Stimulated activated CD4-positive, alpha-beta T cell treated with anti-CD3 and anti-CD28 coated beads, Interleukin-2, amount 100 ng/mL, for 4 hours (primary cell): ENCODE results near the gene PANX1.
"Not testable (repeated sequence)": the region's sequence is repeated elsewhere in the genome, so short reads cannot be mapped to it uniquely, and the experiment has no call there.

Source experiments
- DNase-seq: peaks from one replicate; pipeline ENCODE4 v3.0.0-alpha.2; 2020; ENCODE audit warnings: low read depth

The PANX1 gene

GRCh38 chr11:94128746-94129511, at the start of gene PANX1:
PANX1 (plus strand) TSS chr11:94128841; CDS start chr11:94129313, 472 bp downstream.
- peak; percentile 55 for DNase-seq

GRCh38 chr11:94084164-94084563, 44.5 kb upstream of the PANX1 start:
- DNase-seq: no peak

GRCh38 chr11:94088906-94089305, 39.7 kb upstream of the PANX1 start:
- no peak for DNase-seq

- DNase-seq: no peak
These were observed 39.3 kb upstream of the PANX1 start for GRCh38 chr11:94089341-94089740.

DNA sequence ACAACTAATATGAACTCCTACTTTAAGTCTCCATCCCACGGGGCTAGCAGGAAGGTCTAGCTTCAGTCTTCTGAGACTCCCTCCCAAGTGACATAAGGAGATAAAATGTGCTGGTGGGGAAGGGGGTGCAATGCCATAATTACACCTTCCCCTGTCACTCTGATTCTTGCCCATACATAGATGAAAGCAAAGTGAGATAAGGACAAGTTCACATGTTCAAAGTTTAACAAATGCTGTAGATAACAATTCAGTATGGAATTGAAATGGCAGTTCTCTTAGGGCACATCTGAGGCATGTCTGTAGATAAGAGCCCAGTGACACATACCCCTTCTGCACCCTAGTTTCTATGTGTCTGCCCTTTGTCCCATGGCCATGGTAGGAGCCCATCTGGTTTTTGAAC, 38.2 kb upstream of the PANX1 start:
- no peak for DNase-seq

- DNase-seq: no peak
These were observed 37.5 kb upstream of the PANX1 start for GRCh38 chr11:94091091-94091490.

- no peak for DNase-seq
These were observed 28.4 kb upstream of the PANX1 start for GRCh38 chr11:94100253-94100652.

DNA sequence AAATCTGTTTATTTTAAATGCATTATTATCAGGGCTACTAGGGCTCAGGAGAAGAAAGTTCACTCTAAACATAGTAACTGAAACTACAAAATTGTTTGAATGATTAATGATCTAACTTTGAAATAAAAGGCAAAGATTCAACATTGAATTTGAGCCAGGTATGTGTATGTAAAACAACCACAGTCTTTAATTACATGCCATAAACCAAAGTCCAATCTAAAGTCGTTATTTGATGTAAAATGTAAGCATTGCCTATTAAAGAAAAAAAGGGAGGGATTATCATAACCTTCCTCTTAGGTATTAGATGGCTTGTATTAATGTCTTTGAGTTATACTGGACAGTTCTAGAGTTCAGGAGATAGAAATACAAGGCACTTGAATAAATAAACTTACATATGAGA, 25.2 kb upstream of the PANX1 start:
- DNase-seq: no peak

DNA sequence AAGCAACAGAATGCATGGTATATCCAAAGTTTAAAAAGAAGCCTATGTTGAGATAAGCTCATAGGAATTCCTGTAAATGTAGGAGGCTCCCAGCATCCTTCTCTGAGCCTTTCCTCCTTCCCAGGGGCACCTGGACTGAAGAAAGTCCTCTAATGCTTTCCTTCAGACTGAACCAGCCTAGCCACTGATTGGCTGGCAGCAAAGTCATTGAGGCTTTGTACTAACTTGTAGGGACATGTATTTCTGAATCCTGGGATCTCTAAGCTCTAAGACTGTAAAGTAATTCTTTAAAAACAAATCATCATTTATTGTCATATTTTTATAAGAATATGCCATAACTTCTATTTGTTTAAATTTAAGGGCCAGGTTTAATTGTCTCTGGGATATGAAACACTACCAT, 23.9 kb upstream of the PANX1 start:
- DNase-seq: no peak

DNA sequence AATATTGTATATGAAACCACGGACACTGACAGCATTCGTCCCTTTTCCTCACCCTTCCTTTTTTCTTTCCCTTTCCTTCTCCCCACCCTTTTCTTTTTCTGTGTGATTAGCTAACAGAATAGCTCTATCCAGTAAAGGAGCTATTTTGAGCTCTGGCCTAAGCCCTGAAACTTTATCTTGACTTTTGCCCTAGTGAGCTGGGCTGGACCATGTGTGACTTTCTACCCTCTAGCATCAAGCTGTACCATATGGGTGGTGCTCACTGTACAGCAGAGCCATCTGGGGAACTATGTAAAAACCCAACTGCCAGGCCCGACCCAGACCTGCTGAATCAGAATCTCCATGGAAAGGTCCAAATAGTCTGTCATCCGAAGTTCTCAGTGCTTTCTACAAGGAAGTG, 21.9 kb upstream of the PANX1 start:
- DNase-seq: no peak

DNA sequence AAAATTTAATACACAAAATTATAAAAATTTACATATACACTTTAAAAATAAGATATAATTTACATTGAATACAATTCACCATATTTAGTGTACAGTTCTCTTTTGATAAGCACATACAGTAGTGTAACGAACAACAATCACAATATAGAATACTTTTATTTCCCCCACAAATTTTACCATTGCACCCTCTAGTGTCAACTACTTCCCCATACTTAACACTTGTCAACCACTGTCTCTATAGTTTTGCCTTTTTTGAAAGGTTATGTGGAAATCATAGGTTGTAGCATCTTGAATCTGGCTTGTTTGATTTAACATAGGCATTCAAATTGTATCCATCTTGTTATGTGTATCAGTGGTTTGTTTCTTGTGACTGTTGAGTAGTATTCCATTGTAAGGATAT, 21.3 kb upstream of the PANX1 start:
- DNase-seq: no peak

- DNase-seq: no peak
These were observed 17.4 kb upstream of the PANX1 start for GRCh38 chr11:94111241-94111640.

DNA sequence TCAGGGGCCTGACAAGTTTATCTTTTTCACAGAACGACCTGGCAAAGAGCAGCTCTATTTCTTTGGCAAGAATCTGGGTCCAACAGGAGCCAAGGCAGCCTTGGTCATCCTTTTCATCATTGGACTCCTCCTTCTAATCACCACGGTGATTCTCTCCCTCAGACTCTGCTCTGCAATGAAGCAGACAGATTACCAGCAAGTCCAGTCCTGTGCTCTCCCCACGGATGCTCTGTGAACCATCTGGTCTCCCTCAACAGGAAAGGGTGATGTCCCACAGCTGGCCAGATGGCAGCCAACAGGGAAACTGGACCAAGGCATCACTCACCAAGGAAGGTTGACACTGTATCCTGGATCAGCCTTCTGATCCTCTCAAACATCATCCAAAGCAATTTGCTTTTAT, 17.0 kb upstream of the PANX1 start:
- DNase-seq: no peak

DNA sequence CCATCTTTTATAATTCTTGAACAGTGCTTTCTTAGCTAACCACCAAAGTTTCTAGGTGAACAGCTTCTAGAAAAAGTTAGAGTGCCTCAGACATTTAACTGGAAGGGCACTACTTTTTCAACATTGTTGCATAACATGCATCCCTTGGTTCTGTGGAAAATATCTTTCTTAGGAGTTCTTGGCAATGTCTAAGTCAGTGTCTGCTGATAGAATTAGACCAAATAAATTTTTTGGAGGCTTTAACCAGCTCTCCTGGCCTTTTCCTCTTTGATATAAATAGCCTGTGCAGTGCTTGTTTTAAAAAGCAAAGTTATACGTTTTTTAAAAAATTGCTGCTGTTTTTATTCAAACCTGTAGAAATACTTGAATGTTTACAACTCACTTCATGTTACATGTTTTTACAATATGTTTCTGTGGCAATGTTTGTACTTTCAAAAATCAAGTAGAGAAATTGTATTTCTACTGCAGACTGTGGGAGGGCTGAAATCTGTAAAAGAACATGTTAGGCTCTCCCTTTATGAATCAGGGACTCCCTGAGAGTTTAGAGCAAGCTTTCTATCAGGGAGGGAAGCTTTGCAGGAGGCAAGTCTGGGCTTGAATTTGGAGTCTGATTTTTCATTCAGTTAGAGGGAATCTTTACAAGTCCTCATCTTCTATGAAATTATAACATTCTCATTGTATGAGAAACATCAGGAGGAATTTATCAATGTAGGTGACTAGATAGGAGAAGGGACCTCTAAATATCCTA, 16.3 kb upstream of the PANX1 start:
- no peak for DNase-seq

DNA sequence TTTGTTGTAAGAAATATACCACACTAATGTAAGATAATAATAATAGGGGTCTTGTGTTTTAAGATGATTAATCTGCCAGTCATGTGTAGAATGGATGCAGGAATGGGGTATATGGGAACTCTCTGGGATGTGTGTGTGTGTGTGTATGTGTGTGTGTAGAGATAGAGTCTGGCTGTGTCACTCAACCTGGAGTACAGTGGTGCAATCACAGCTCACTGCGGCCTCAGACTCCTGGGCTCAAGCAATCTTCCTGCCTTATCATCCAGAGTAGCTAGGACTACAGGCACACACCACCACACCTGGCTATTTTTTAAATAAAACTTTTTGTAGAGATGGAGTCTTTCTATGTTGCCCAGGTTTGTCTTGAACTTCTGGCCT, 11.5 kb upstream of the PANX1 start:
- DNase-seq: no peak

GRCh38 chr11:94117871-94118270, 10.8 kb upstream of the PANX1 start:
- no peak for DNase-seq

- not testable (repeated sequence) for DNase-seq
These were observed 9.0 kb upstream of the PANX1 start for GRCh38 chr11:94119676-94120075.

- not testable (repeated sequence) for DNase-seq
These were observed 8.1 kb upstream of the PANX1 start for GRCh38 chr11:94120516-94120915.

- DNase-seq: no peak
These were observed 7.7 kb upstream of the PANX1 start for GRCh38 chr11:94120946-94121345.

DNA sequence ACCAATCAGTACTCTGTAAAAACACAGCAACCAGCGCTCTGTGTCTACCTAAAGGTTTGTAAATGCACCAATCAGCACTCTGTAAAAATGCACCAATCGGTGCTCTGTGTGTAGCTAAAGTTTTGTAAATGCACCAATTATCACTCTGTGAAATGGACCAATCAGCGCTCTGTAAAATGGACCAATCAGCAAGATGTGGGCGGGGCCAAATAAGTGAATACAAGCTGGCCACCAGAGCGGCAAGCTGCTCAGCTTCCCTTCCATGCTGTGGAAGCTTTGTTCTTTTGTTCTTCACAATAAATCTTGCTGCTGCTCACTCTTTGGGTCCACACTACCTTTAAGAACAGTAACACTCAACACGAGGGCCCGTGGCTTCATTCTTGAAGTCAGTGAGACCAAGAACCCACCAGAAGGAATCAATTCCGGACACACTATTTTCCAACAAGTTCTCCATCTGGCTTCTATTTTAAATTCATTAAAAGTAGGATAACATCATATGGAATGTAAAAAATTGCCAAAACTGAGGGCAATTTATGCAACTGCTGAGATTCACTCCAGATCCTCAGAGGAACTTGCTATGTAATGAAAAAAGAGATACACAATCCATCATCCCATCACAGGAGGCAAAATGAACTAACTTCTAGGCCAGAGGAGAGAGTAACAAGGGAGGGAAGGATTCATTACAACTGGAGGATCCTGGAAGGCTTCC, 3.1 kb upstream of the PANX1 start:
- DNase-seq: no peak

- no peak for DNase-seq
These were observed 1.0 kb upstream of the PANX1 start for GRCh38 chr11:94127638-94128037.

DNA sequence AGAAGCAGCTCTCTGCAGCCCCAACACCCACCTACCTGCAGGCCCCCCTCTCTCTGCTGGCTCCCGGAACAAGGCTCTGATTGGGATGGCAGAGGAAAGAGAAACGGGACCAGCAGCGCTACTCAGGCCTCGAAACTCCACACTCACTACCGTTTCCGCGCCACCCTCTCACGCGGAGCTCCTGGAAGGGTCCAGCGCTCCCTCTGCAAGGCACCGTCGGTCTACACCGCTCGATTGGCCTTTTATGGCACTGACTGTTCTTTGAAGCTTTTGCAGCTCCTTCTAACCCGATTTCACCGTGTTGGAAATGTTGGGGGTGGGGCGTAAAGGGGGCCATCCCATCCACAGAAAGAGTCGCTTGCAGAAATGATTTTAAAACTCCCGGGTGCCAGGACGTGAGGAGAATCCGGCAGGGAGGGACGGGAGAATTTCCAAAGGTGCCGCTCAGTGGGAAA, 323 bp upstream of the PANX1 start:
- peak; percentile 12 for DNase-seq
